CD4-positive, alpha-beta T cell (primary cell): ENCODE data around the gene POLR1B. TPM values are rescaled to one million over a fixed set of nuclear protein-coding genes. Genes with fewer than 3 reads are reported as not detected.
"Not testable (repeated sequence)": the region's sequence is repeated elsewhere in the genome, so short reads cannot be mapped to it uniquely, and the experiment has no call there.

ENCODE experiments used
- ATAC-seq: fragments of 200-7000 bp; cut with Tn5 transposase; one replicate; pipeline ENCODE4 v1.10.0; 2022; ENCODE audit warnings: mild to moderate bottlenecking; ENCODE audit not compliant: poor library complexity
- CTCF ChIA-PET: fragments of 350-600 bp; sonication (Branson Sonifier 250); formaldehyde crosslinking; loops from one replicate; lab custom pipeline; 2021; ENCODE audit warnings: antibody characterized with exemption, inconsistent platforms; lab: Charles Lee
- POLR2A ChIA-PET: fragments of 350-600 bp; sonication (Branson Sonifier 250); formaldehyde crosslinking; loops from one replicate; lab custom pipeline; 2021; ENCODE audit warnings: antibody characterized with exemption, inconsistent platforms; lab: Charles Lee
- DNase-seq, 14 experiments: peaks; one replicate each; pipeline ENCODE4 v3.0.0-alpha.2; 2013 to 2020; ENCODE audit warnings: mixed read lengths in 2 of 14
- H3K27ac ChIP-seq, 2 donors: one replicate each; pipeline versions ENCODE4 v1.5.1 to v1.7.0; 2013; ENCODE audit warnings: low read length in 2 of 2, low read depth in 1 of 2, mild to moderate bottlenecking in 1 of 2
- H3K27me3 ChIP-seq, 2 experiments: 1 replicate in 1 of 2; 2 replicates in 1 of 2; pipeline versions ENCODE4 v1.6.1 to v1.7.0; 2013; ENCODE audit warnings: low read length in 2 of 2, control low read depth in 1 of 2, mild to moderate bottlenecking in 1 of 2, moderate library complexity in 1 of 2; ENCODE audit not compliant: insufficient read depth in 2 of 2, control insufficient read depth in 1 of 2
- H3K36me3 ChIP-seq: one replicate; pipeline ENCODE4 v1.6.1; 2013; ENCODE audit warnings: low read length, control low read depth; ENCODE audit not compliant: insufficient read depth
- H3K4me1 ChIP-seq: one replicate; pipeline ENCODE4 v1.6.1; 2013; ENCODE audit warnings: low read length, control low read depth; ENCODE audit not compliant: insufficient read depth
- H3K4me3 ChIP-seq: one replicate; pipeline ENCODE4 v1.5.1; 2013; ENCODE audit warnings: mild to moderate bottlenecking, low read length, moderate library complexity
- H3K9me3 ChIP-seq, 2 experiments: 1 replicate in 1 of 2; 2 replicates in 1 of 2; pipeline versions ENCODE4 v1.6.1 to v1.7.0; 2013; ENCODE audit warnings: low read length in 2 of 2, mild to moderate bottlenecking in 2 of 2, control low read depth in 1 of 2, moderate library complexity in 1 of 2; ENCODE audit not compliant: control insufficient read depth in 1 of 2, insufficient read depth in 1 of 2
- H3K27ac Mint-ChIP-seq: one replicate; pipeline ENCODE4 v1.8.0; 2020; ENCODE audit warnings: mixed read lengths
- H3K27me3 Mint-ChIP-seq: one replicate; pipeline ENCODE4 v1.8.0; 2021; ENCODE audit warnings: mixed read lengths
- H3K36me3 Mint-ChIP-seq: one replicate; pipeline ENCODE4 v1.8.0; 2021; ENCODE audit warnings: low read depth, mixed read lengths
- H3K4me1 Mint-ChIP-seq: one replicate; pipeline ENCODE4 v1.8.0; 2021; ENCODE audit warnings: low read depth, mixed read lengths
- H3K4me3 Mint-ChIP-seq: one replicate; pipeline ENCODE4 v1.8.0; 2020; ENCODE audit warnings: mild to moderate bottlenecking, mixed read lengths
- H3K9me3 Mint-ChIP-seq: one replicate; pipeline ENCODE4 v1.8.0; 2020; ENCODE audit warnings: mixed read lengths
- CTCF ChIP-seq: fragments of 200-600 bp; IDR thresholded peaks from one replicate; pipeline ENCODE4 v1.8.0; 2022; ENCODE audit warnings: antibody characterized with exemption, mild to moderate bottlenecking
- intact Hi-C, 2 experiments: fragments of 100-400 bp; cut with DNase I in 1 of 2; cut with micrococcal nuclease in 1 of 2; formaldehyde crosslinking; loops; one replicate each; pipeline versions ENCODE4 v1.15.1 to v1.9.0; 2023 to 2025; cut with DNase I, micrococcal nuclease
- total RNA-seq, 174 experiments: library from RNA in 2 of 174; stranded (reverse) in 2 of 174; gene quantifications; one replicate each; pipeline ENCODE4 v1.2.3 and lab custom pipeline; 2021 to 2026

Gene POLR1B
- total RNA-seq, 2 experiments from 2014 or later, result 9.2 to 11.5 TPM

- TF ChIP-seq CTCF, result no peak
- CTCF ChIA-PET, result interaction anchor here (1.4 kb wide), 1 partner anchor 13 kb away, joined by 7 read pairs; no protein-coding TSS in a partner anchor
- intact Hi-C loops, result loop anchor here in 1 of 2 experiments (5.0 kb wide), 1 partner anchor 372 kb away; no protein-coding TSS in a partner anchor
Measured at GRCh38 chr2:112493858-112494648, 48.2 kb upstream of the POLR1B start.

GRCh38 chr2:112494828-112495227 lies 47.4 kb upstream of the POLR1B start:
- ChIA-PET CTCF (interaction anchor here (1.4 kb wide), 1 partner anchor 14 kb away, joined by 7 read pairs; no protein-coding TSS in a partner anchor), POLR2A (no interaction called here)
- H3K27me3 ChIP-seq, result no peaks in the 10 kb centered on the region
- H3K4me3 ChIP-seq, result no peak overlapping the region
- no peaks in the 10 kb centered on the region for H3K9me3 Mint-ChIP-seq
- H3K4me1 ChIP-seq, result no peaks in the 10 kb centered on the region
- H3K36me3 ChIP-seq, result peaks cover 12% of the 10 kb centered on the region
- no peaks in the 10 kb centered on the region for H3K9me3 ChIP-seq
- no peaks in the 10 kb centered on the region for H3K27me3 Mint-ChIP-seq
- no peaks in the 10 kb centered on the region for H3K36me3 Mint-ChIP-seq
- no peaks in the 10 kb centered on the region for H3K4me1 Mint-ChIP-seq
- no peak overlapping the region for H3K4me3 Mint-ChIP-seq
- DNase-seq (no peak), ATAC-seq (no peak)
- H3K27ac ChIP-seq, result no peak overlapping the region
- no peak overlapping the region for H3K27ac Mint-ChIP-seq
- intact Hi-C loops, result loop anchor here in 1 of 2 experiments (5.0 kb wide), 1 partner anchor 373 kb away; no protein-coding TSS in a partner anchor
- TF ChIP-seq CTCF, result no peak

More at GRCh38 chr2:112493858-112494648, 48.2 kb upstream of the POLR1B start:
- DNase-seq (no peak), ATAC-seq (no peak)
- no peaks in the 10 kb centered on the region for H3K4me1 ChIP-seq
- no peaks in the 10 kb centered on the region for H3K27me3 Mint-ChIP-seq
- H3K27ac Mint-ChIP-seq, result no peak overlapping the region
- H3K9me3 Mint-ChIP-seq, result no peaks in the 10 kb centered on the region
- H3K36me3 Mint-ChIP-seq, result no peaks in the 10 kb centered on the region
- H3K9me3 ChIP-seq, result no peaks in the 10 kb centered on the region
- H3K27me3 ChIP-seq, result no peaks in the 10 kb centered on the region
- no peaks in the 10 kb centered on the region for H3K4me1 Mint-ChIP-seq
- H3K4me3 ChIP-seq, result no peak overlapping the region
- POLR2A ChIA-PET, result interaction anchor here (0.7 kb wide), 1 partner anchor 9 kb away, joined by 5 read pairs; no protein-coding TSS in a partner anchor
- H3K4me3 Mint-ChIP-seq, result no peak overlapping the region
- no peak overlapping the region for H3K27ac ChIP-seq
- peaks cover 12% of the 10 kb centered on the region for H3K36me3 ChIP-seq

GRCh38 chr2:112495878-112496277 lies 46.4 kb upstream of the POLR1B start:
- peaks cover 12% of the 10 kb centered on the region for H3K36me3 ChIP-seq
- DNase-seq, H3K27me3 Mint-ChIP-seq, H3K27me3 ChIP-seq, POLR2A ChIA-PET, H3K27ac Mint-ChIP-seq, ATAC-seq, H3K4me1 ChIP-seq, H3K9me3 ChIP-seq, H3K36me3 Mint-ChIP-seq, H3K4me1 Mint-ChIP-seq, H3K27ac ChIP-seq, intact Hi-C loops, H3K9me3 Mint-ChIP-seq, H3K4me3 ChIP-seq, H3K4me3 Mint-ChIP-seq: not testable (repeated sequence)
- CTCF ChIA-PET, result interaction anchor here (0.9 kb wide), 1 partner anchor 10 kb away, joined by 3 read pairs; no protein-coding TSS in a partner anchor
